Activated gamma-delta T cell (primary cell): ENCODE results near the gene RSPH1.
"Not testable (repeated sequence)": the region's sequence is repeated elsewhere in the genome, so short reads cannot be mapped to it uniquely, and the experiment has no call there.

Experiments used
- DNase-seq: peaks from one replicate; lab custom pipeline; 2025; lab: John Stamatoyannopoulos, UW

RSPH1 gene

GRCh38 chr21:42489006-42489563 is 6.9 kb downstream of the RSPH1 start:
- no peak for DNase-seq

- no peak for DNase-seq
Measured at GRCh38 chr21:42486531-42486930, 9.5 kb downstream of the RSPH1 start.

DNA sequence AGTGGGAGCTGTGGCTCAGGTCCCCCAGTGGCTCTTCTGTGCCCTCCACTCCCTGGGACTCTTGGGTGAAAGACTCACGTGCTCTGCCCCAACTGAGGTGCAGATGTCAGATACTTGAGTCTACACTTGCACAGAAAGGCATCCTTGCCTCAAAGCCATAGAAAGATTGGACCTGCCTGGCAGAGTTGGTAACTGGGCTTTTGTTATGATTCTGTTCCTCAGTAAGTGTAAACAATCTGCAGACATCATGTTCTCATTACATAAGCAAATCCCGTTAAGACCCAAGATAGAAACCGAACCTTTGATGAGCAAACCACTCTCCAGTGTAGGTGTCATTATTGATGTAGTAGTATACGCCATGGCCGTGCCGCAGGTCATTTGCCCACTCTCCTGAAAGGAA is 10.0 kb downstream of the RSPH1 start:
- no peak for DNase-seq

GRCh38 chr21:42484966-42485365 is 11.1 kb downstream of the RSPH1 start:
- DNase-seq: no peak

GRCh38 chr21:42481169-42481568 is 14.9 kb downstream of the RSPH1 start:
- no peak for DNase-seq

GRCh38 chr21:42480736-42481135 is 15.3 kb downstream of the RSPH1 start:
- DNase-seq: no peak

GRCh38 chr21:42479582-42479981 is 16.4 kb downstream of the RSPH1 start:
- no peak for DNase-seq

DNA sequence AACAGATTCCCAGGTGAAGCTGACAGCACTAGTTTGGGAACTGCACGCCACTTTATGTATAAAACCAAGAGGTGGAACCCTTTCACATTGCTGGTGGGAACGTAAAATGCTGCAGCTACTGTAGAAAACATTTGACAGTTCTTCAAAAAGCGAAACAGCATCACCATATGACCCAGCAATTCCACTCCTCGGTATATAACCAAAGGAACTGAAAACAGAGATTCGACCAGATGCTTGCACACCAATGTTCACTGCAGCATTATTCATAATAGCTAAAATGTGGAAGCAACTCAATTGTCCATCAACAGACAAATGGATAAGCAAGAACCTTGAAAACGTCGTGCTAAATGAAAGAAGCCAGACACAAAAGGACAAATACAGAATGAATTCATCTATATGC is 17.5 kb downstream of the RSPH1 start:
- no peak for DNase-seq

- DNase-seq: no peak
Measured at GRCh38 chr21:42476388-42477331, 19.4 kb downstream of the RSPH1 start.

GRCh38 chr21:42475526-42476387 is 20.3 kb downstream of the RSPH1 start:
- DNase-seq: no peak

DNA sequence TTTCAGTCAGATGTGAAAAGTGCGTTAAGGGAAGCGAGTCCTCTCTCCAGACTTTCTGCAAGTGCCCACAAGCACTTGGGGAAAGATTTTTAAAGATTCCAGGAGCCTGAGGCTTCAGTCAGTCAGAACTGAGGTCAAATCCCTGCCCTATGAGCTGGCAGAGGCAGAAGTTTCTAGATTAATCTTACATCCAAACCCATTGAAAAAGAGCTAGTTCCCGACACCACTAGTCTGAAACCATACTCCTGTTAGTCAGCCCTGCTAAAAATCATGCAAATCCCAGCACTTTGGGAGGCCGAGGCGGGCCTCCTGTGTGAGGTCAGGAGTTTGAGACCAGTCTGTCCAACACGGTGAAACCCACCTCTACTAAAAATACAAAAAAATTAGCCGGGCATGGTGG is 21.0 kb downstream of the RSPH1 start:
- no peak for DNase-seq

DNA sequence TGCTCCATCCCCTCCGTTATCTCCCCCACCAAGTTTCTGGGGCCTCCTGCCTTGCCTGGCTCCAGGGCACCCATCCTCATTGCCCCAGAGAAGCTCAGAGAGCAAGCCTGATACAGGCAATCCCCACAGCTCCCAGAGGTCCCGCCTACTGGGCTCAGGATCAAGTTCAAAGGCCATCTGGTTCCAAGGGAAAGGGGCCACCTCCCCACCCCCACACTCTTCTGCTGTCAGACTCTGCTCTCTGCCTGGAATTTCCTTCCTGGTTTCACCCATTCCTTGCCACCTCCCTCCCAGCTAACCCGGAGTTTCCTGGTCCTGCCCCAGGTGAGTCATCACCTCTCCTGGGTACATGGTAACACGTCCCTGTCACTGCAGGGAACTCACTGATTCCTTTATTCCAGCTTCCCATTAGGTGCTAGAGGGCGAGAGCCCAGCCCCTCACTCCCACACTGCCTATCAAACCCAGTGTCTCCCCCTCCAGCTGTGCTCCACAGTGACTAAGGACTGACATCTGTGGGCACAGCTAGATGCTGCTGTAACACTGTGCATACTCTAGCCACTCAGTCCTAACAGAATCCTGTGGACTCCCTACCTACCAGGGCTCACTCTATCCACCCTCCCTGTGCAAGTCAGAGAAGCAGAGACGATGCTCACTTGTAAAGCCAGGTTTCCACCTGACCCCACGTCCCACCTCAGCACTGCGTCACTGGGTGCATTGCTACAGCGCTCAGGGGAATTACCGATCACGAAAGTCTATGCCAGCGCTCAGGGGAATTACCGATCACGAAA is 21.8 kb downstream of the RSPH1 start:
- no peak for DNase-seq

- DNase-seq: no peak
Measured at GRCh38 chr21:42473498-42474042, 22.5 kb downstream of the RSPH1 start.

DNA sequence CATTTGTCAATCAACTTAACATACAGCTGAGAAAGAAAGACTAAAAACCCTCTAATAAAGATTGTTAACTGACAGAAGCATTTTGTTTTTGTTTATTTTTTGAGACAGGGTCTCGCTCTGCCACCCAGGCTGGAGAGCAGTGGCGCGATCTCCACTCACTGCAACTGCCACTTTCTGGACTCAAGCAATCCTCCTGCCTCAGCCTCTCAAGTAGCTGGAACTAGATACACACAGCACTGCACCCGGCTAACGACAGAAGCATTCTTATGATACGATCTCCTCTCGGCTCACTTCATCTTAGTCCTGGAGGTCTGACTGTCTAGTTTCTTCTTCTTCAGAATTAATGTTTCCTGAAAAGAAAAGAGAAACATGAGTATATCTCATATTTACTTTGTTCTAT is 23.5 kb downstream of the RSPH1 start:
- DNase-seq: no peak

DNA sequence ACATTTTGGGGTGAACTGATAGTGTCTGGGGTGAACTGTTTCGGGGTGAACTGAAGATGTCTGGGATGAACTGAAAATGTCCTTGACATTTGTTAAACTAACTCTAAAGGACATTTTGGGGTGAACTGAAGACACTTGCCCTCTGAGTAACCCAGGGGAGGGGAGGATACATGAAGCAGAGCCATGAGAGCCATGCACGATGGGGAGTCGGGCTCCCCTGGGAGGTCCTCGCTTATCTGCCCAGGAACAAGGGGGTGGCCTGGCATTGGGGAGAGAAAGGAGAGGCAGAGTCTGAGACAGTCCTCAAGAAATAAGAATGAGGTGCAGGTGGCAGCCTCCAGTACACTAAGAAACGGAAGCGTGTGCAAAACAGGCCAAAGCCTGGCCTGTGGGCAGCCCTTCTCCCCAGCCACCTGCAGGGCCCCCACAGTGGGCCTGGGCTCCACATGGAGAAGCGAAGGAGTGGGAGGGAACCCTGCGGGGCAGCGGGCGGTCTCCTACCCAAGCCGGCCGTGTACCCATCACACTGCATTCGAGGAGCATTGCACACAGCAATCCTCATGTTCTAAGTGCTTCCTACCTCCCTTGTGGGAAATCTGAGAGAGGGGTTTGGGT is 24.2 kb downstream of the RSPH1 start:
- DNase-seq: no peak

GRCh38 chr21:42471206-42471605 is 24.8 kb downstream of the RSPH1 start:
- no peak for DNase-seq

- not testable (repeated sequence) for DNase-seq
Measured at GRCh38 chr21:42469726-42470125, 26.3 kb downstream of the RSPH1 start.

DNA sequence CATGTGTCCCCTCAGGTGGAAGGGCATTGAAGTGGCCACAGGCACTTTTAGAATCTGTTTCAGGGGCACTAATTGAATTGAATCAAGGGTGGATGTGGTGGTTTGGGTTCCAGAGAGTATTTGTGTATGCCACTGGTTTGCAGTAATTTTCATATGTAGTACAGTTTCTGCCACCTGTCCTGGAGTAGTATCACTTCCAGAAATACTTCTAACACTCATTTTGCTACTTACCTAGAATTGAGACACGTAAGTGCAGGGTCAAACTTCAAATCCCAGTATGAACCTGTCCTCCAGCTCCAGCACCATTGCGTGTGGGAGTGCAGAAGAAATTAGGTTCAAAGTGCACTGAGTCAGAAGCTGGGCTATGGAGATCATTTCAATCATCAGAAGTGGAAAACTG is 26.8 kb downstream of the RSPH1 start:
- DNase-seq: no peak

GRCh38 chr21:42468491-42469131 is 27.4 kb downstream of the RSPH1 start:
- DNase-seq: no peak
